Activated naive CD8-positive, alpha-beta T cell treated with anti-CD3 and anti-CD28 coated beads, Interleukin-2, amount 50 U/mL, for 24 hours (primary cell): ENCODE data around the gene ZNRF2.

Source experiments
- ATAC-seq: fragments of 150-1000 bp; cut with Tn5 transposase; one replicate; pipeline ENCODE4 v1.10.0; 2021
- DNase-seq: peaks from one replicate; pipeline ENCODE4 v3.0.0; 2021
- H3K27ac Mint-ChIP-seq: one replicate; pipeline ENCODE4 v1.8.0; 2021; ENCODE audit warnings: mild to moderate bottlenecking, mixed read lengths
- H3K27me3 Mint-ChIP-seq: one replicate; pipeline ENCODE4 v1.8.0; 2021; ENCODE audit warnings: mixed read lengths
- H3K36me3 Mint-ChIP-seq: one replicate; pipeline ENCODE4 v1.8.0; 2021; ENCODE audit warnings: low read depth, mixed read lengths
- H3K4me1 Mint-ChIP-seq: one replicate; pipeline ENCODE4 v1.8.0; 2021; ENCODE audit warnings: mixed read lengths
- H3K4me3 Mint-ChIP-seq: one replicate; pipeline ENCODE4 v1.8.0; 2021; ENCODE audit warnings: mild to moderate bottlenecking, moderate library complexity, mixed read lengths
- H3K9me3 Mint-ChIP-seq: one replicate; pipeline ENCODE4 v1.8.0; 2021; ENCODE audit warnings: mixed read lengths

Gene ZNRF2

DNA sequence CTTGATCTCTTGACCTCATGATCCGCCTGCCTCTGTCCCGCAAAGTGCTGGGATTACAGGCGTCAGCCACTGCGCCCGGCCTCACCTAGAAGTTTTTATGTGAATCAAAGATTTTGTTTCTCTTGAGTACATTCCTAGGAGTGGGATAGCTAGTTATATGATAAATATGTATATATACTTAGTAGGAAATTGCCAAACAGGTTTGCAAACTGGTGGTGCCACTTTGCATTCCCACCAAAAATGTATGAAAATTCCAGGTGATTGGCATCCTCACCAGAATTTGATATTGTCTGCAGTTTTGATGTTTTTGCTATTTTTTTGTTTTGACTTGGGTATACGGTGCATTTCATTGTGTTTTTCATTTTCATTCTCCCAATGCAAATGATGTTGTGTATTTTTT, 107.4 kb downstream of the ZNRF2 start:
- Mint-ChIP-seq H3K36me3 (peaks cover 2% of the 10 kb centered on the region), H3K9me3 (no peaks in the 10 kb centered on the region), H3K4me3 (no peak overlapping the region), H3K27me3 (no peaks in the 10 kb centered on the region), H3K4me1 (no peaks in the 10 kb centered on the region), H3K27ac (no peak overlapping the region)
- ATAC-seq: no peak
- no peak for DNase-seq

GRCh38 chr7:30395676-30396075, 111.3 kb downstream of the ZNRF2 start:
- H3K27ac Mint-ChIP-seq: no peak overlapping the region
- ATAC-seq: no peak
- DNase-seq: no peak
- no peaks in the 10 kb centered on the region for H3K27me3 Mint-ChIP-seq
- H3K4me1 Mint-ChIP-seq: no peaks in the 10 kb centered on the region
- H3K36me3 Mint-ChIP-seq: no peaks in the 10 kb centered on the region
- H3K9me3 Mint-ChIP-seq: no peaks in the 10 kb centered on the region
- H3K4me3 Mint-ChIP-seq: no peak overlapping the region

- H3K4me3 Mint-ChIP-seq: no peak overlapping the region
- H3K36me3 Mint-ChIP-seq: no peaks in the 10 kb centered on the region
- H3K27me3 Mint-ChIP-seq: no peaks in the 10 kb centered on the region
- peaks cover 3% of the 10 kb centered on the region for H3K4me1 Mint-ChIP-seq
- ATAC-seq (no peak), DNase-seq (no peak)
- H3K27ac Mint-ChIP-seq: no peak overlapping the region
- no peaks in the 10 kb centered on the region for H3K9me3 Mint-ChIP-seq
These were observed 112.0 kb downstream of the ZNRF2 start for GRCh38 chr7:30396389-30396788.

GRCh38 chr7:30403477-30403876, 119.1 kb downstream of the ZNRF2 start:
- no peak for ATAC-seq
- peaks cover 5% of the 10 kb centered on the region for H3K4me1 Mint-ChIP-seq
- no peak overlapping the region for H3K4me3 Mint-ChIP-seq
- no peak overlapping the region for H3K27ac Mint-ChIP-seq
- H3K27me3 Mint-ChIP-seq: no peaks in the 10 kb centered on the region
- H3K9me3 Mint-ChIP-seq: no peaks in the 10 kb centered on the region
- no peak for DNase-seq
- H3K36me3 Mint-ChIP-seq: peaks cover 2% of the 10 kb centered on the region

GRCh38 chr7:30405179-30405578, 120.8 kb downstream of the ZNRF2 start:
- peaks cover 2% of the 10 kb centered on the region for H3K36me3 Mint-ChIP-seq
- H3K9me3 Mint-ChIP-seq: no peaks in the 10 kb centered on the region

DNA sequence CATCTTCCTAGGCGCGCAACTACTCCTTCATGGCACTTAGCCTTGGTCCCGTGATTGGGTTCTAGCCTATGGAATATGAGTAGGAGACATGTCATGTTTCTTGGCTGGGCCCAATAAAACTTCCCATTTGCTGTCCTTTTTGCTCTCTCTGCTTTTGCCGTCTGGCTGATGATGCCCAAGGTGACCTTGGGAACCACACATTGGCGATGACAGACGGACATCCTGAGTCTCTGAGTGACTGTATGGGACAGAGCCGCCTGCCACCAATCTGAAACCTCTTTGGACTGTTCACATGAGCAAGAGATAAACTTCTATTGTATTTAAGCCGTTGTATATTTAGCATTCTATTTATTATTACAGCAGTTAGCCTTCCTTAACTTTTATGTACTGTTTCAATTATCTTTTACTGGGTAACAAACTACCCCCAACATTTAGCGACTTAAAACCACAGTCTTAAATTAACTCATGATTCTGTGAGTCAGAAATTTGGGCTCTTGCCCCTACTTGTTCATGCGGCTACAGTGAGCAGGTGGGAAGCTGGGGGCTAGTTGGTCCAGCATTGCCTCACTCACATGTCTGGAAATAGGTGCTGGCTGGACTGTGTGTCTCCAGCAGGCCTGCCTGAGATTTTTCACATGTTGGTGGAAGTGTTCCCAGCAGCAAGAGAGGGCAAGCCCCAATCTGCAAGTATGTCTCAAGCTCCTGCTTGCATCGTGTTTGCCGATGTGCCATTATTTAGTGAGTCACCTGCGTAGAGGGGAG, 122.4 kb downstream of the ZNRF2 start:
- Mint-ChIP-seq H3K36me3 (peaks cover 2% of the 10 kb centered on the region), H3K27ac (no peak overlapping the region), H3K4me3 (no peak overlapping the region), H3K4me1 (peaks cover under 1% of the 10 kb centered on the region), H3K9me3 (no peaks in the 10 kb centered on the region), H3K27me3 (no peaks in the 10 kb centered on the region)
- ATAC-seq (no peak), DNase-seq (no peak)

More at GRCh38 chr7:30405179-30405578, 120.8 kb downstream of the ZNRF2 start:
- no peak for ATAC-seq
- H3K4me3 Mint-ChIP-seq: no peak overlapping the region
- DNase-seq: no peak
- H3K27me3 Mint-ChIP-seq: no peaks in the 10 kb centered on the region
- H3K4me1 Mint-ChIP-seq: peaks cover 5% of the 10 kb centered on the region
- H3K27ac Mint-ChIP-seq: no peak overlapping the region

DNA sequence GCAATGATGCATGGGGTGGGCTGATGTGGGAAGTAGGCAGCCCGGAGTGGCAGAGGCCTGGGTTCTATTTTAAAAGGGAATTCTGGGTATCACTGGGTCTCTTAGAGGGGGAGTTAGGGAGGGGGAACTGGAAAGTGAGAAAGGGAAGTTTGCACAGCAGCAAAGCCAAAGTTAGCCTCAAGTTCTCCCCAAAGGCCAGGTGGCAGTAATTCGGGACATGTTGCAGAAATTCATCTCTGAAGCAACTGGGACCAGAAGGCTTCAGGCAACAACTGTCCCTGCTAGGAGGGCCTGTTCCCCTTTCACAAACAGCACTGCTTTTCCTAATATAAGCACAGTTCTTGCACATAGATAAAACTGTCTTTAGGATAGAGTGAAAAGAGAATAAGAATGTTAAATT, 126.8 kb downstream of the ZNRF2 start:
- no peak for ATAC-seq
- no peak overlapping the region for H3K27ac Mint-ChIP-seq
- H3K36me3 Mint-ChIP-seq: peaks cover under 1% of the 10 kb centered on the region
- no peak for DNase-seq
- H3K27me3 Mint-ChIP-seq: no peaks in the 10 kb centered on the region
- no peaks in the 10 kb centered on the region for H3K9me3 Mint-ChIP-seq
- no peak overlapping the region for H3K4me3 Mint-ChIP-seq
- no peaks in the 10 kb centered on the region for H3K4me1 Mint-ChIP-seq

- Mint-ChIP-seq H3K36me3 (no peaks in the 10 kb centered on the region), H3K27ac (no peak overlapping the region), H3K27me3 (no peaks in the 10 kb centered on the region), H3K4me3 (no peak overlapping the region), H3K9me3 (no peaks in the 10 kb centered on the region), H3K4me1 (no peaks in the 10 kb centered on the region)
- ATAC-seq (no peak), DNase-seq (no peak)
These were observed 127.5 kb downstream of the ZNRF2 start for GRCh38 chr7:30411897-30412296.

DNA sequence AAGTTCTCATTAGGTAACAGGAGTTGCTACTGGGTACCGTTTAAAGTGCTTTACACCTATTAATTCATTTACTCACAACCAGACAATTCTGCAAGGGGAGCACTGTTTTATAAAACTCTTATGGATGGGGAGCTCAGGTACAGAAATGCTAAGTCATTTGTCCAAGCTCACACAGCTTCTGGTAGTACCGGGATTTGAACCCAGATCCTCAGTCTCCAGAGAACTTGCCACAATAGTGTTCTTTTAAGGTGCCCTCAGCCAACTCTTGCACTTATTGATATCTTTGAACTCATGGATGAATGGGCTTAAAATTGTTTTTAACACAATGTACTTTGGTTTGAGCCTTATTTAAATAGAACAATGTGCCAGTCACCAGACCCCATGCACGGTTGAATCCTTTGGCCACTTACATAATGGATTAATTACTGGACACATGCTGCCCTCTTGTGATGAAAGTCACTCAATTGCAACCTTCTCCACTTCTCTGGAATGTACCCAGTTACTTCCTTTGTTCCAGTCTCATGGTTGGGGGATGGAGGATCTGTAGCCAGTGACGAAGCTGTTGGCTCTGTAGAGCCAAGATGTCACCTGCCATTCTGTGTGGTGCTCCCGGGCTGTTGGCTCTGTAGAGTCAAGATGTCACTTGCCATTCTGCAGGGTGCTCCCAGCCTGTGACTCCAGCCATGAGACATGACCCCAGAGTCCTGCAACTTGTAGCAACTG, 128.5 kb downstream of the ZNRF2 start:
- DNase-seq: no peak
- ATAC-seq: no peak
- Mint-ChIP-seq H3K36me3 (peaks cover 1% of the 10 kb centered on the region), H3K4me3 (no peak overlapping the region), H3K27me3 (no peaks in the 10 kb centered on the region), H3K27ac (no peak overlapping the region), H3K9me3 (no peaks in the 10 kb centered on the region), H3K4me1 (no peaks in the 10 kb centered on the region)

- Mint-ChIP-seq H3K9me3 (no peaks in the 10 kb centered on the region), H3K27ac (no peak overlapping the region), H3K27me3 (no peaks in the 10 kb centered on the region), H3K4me3 (no peak overlapping the region), H3K4me1 (no peaks in the 10 kb centered on the region), H3K36me3 (peaks cover 1% of the 10 kb centered on the region)
- DNase-seq: no peak
- ATAC-seq: no peak
These were observed 129.5 kb downstream of the ZNRF2 start for GRCh38 chr7:30413864-30414263.
